A549 (cell line): ENCODE data around the gene TSPAN15. TPM values are rescaled to one million over a fixed set of nuclear protein-coding genes. Genes with fewer than 3 reads are reported as not detected.

Experiments
- ATAC-seq, 2 experiments: fragments of 200-7000 bp in 1 of 2; fragments of >200 bp in 1 of 2; cut with Nextera tagmentation in 1 of 2; cut with Tn5 transposase in 1 of 2; 3 replicates each; pipeline versions ENCODE4 v1.8.0 to v1.9.1; 2018 to 2020; ENCODE audit warnings: mild to moderate bottlenecking in 1 of 2, moderate library complexity in 1 of 2
- CTCF ChIA-PET: fragments of 300-600 bp; sonication (Branson Sonifier 250); formaldehyde crosslinking; extraction: SDS; loops from one replicate; lab custom pipeline; 2021; ENCODE audit warnings: antibody characterized with exemption, inconsistent platforms; lab: Yijun Ruan, JAX
- POLR2A ChIA-PET: fragments of 350-600 bp; formaldehyde crosslinking; extraction: SDS; loops from one replicate; lab custom pipeline; 2021; ENCODE audit warnings: antibody characterized with exemption, inconsistent platforms; lab: Yijun Ruan, JAX
- DNase-seq, 2 experiments: peaks; one replicate each; pipeline versions ENCODE4 v3.0.0 to v3.0.0-alpha.2; 2011 to 2016; ENCODE audit warnings: low read depth in 1 of 2, low spot score in 1 of 2
- FAIRE-seq: peaks from 2 replicates; lab custom pipeline; 2011; peaks lifted over from hg19 to GRCh38; lab: Jason Lieb, UNC
- H3K27ac ChIP-seq, 2 experiments: fragments of >200 bp; sonication (Bioruptor Twin); formaldehyde crosslinking; 3 replicates each; pipeline ENCODE4 v1.5.1; 2016 to 2017
- H3K4me1 ChIP-seq: fragments of >200 bp; sonication (Bioruptor Twin); formaldehyde crosslinking; 3 replicates; pipeline ENCODE4 v1.6.1; 2016
- H3K4me2 ChIP-seq: fragments of >200 bp; sonication (Bioruptor Twin); formaldehyde crosslinking; 3 replicates; pipeline ENCODE4 v1.6.1; 2016
- H3K4me3 ChIP-seq: fragments of >200 bp; sonication (Bioruptor Twin); formaldehyde crosslinking; 3 replicates; pipeline ENCODE4 v1.5.1; 2016
- H3K9me3 ChIP-seq: fragments of >200 bp; sonication (Bioruptor Twin); formaldehyde crosslinking; 3 replicates; pipeline ENCODE4 v1.6.1; 2016
- CBX2 ChIP-seq: fragments of 200-600 bp; sonication (generic); IDR thresholded peaks from 2 replicates; pipeline ENCODE4 v1.6.1; 2016; ENCODE audit warnings: low read depth, mild to moderate bottlenecking, borderline replicate concordance
- CBX8 ChIP-seq: fragments of 200-600 bp; sonication (generic); IDR thresholded peaks from 2 replicates; pipeline ENCODE4 v1.6.1; 2016
- CTCF ChIP-seq: fragments of >200 bp; sonication (Bioruptor Twin); formaldehyde crosslinking; IDR thresholded peaks from 3 replicates; pipeline ENCODE4 v1.5.1; 2016
- EHMT2 ChIP-seq: fragments of 200-600 bp; sonication (generic); IDR thresholded peaks from 2 replicates; pipeline ENCODE4 v1.6.1; 2016; ENCODE audit warnings: antibody characterized with exemption, low read depth, mild to moderate bottlenecking, moderate library complexity
- FOSL2 ChIP-seq, 2 experiments: fragments of 450-650 bp in 1 of 2; fragments of >200 bp in 1 of 2; sonication (Bioruptor Twin) in 1 of 2; formaldehyde crosslinking; IDR thresholded peaks; 2 replicates each; pipeline versions ENCODE4 v1.5.0 to v1.6.1; 2016 to 2020; ENCODE audit warnings: mild to moderate bottlenecking in 1 of 2, moderate library complexity in 1 of 2
- HDAC2 ChIP-seq: fragments of 200-600 bp; sonication (generic); IDR thresholded peaks from 2 replicates; pipeline ENCODE4 v1.6.1; 2016
- HOXB5 ChIP-seq: fragments of 250-450 bp; sonication (Bioruptor Pico); IDR thresholded peaks from 2 replicates; pipeline ENCODE4 v1.5.0; 2020; ENCODE audit warnings: mild to moderate bottlenecking, moderate library complexity
- JUNB ChIP-seq: fragments of >200 bp; sonication (Bioruptor Twin); formaldehyde crosslinking; IDR thresholded peaks from 2 replicates; pipeline ENCODE4 v1.6.1; 2016
- KDM1A ChIP-seq: fragments of 200-600 bp; sonication (generic); IDR thresholded peaks from 2 replicates; pipeline ENCODE4 v1.6.1; 2016; ENCODE audit warnings: low read depth, mild to moderate bottlenecking
- MAZ ChIP-seq: fragments of 150-350 bp; IDR thresholded peaks from 2 replicates; pipeline ENCODE4 v1.6.1; 2014; ENCODE audit warnings: antibody characterized with exemption, low read depth, low read length, borderline replicate concordance
- NPAS2 ChIP-seq: fragments of 250-450 bp; sonication (Bioruptor Pico); IDR thresholded peaks from 2 replicates; pipeline ENCODE4 v1.8.0; 2022; ENCODE audit warnings: mild to moderate bottlenecking, moderate library complexity, borderline replicate concordance
- PBX3 ChIP-seq: IDR thresholded peaks from 2 replicates; pipeline ENCODE4 v1.6.1; 2012
- TFCP2L1 ChIP-seq: fragments of 250-450 bp; sonication (Bioruptor Pico); IDR thresholded peaks from 2 replicates; pipeline ENCODE4 v1.5.0; 2021; ENCODE audit warnings: mild to moderate bottlenecking
- ZSCAN20 ChIP-seq: fragments of 250-450 bp; sonication (Bioruptor Pico); IDR thresholded peaks from 2 replicates; pipeline ENCODE4 v1.8.0; 2022; ENCODE audit warnings: mild to moderate bottlenecking, moderate library complexity
- WGBS: methylation state at CpG from one replicate; pipeline ENCODE4 v1.1.6; 2017; ENCODE audit errors: missing lambda C conversion rate; 5-methylcytosine and 5-hydroxymethylcytosine counted together
- polyA plus RNA-seq, 4 experiments: library from polyadenylated mRNA; depleted of rRNA in 3 of 4; stranded (reverse); fragments of >200 nt; fragmentation: RNase III in 1 of 4; extraction: RNeasy Plus Mini Kit Qiagen cat#74134 plus additional on column Dnase treatment in 1 of 4; gene quantifications; 2 replicates in 3 of 4; 3 replicates in 1 of 4; pipeline ENCODE4 v1.2.3, GENCODE V29; 2011 to 2017

The TSPAN15 gene
- polyA plus RNA-seq, 2 of the 4 experiments (the other 2 are of a cell fraction), result 49.3 to 89.6 TPM

- FAIRE-seq, result no peak
- TF ChIP-seq CTCF, result no peak
- no peak for TF ChIP-seq TFCP2L1 (CRISPR knock-in tag)
- no peak for TF ChIP-seq JUNB
- no peak for TF ChIP-seq ZSCAN20
- Histone ChIP-seq H3K4me3 (no peak overlapping the region), H3K9me3 (no peaks in the 10 kb centered on the region), H3K27ac (peak overlapping the region in 1 of 2 experiments; percentile 52; a peak in 2 of 6 replicates), H3K4me2 (no peak overlapping the region), H3K4me1 (peaks cover 69% of the 10 kb centered on the region)
- 90% methylated on average over 9 of the region's 12 CpGs for WGBS
- CTCF ChIA-PET, result interaction anchor here (0.9 to 1.4 kb wide), 5 partner anchors 9 to 47 kb away, joined by 3 to 4 read pairs (median 4); partner anchors contain the start of gene TSPAN15
- DNase-seq, result no peak
- POLR2A ChIA-PET, result interaction anchor here (1.0 kb wide), 1 partner anchor 13 kb away, joined by 3 read pairs; no protein-coding TSS in a partner anchor
- ATAC-seq, result no peak
Observed at GRCh38 chr10:69459893-69460575, 8.8 kb downstream of the TSPAN15 start.

GRCh38 chr10:69460576-69461242, 9.4 kb downstream of the TSPAN15 start:
- WGBS, result 94% methylated on average over 9 of the region's 9 CpGs
- H3K27ac ChIP-seq, result peak overlapping the region in 1 of 2 experiments; percentile 52; a peak in 2 of 6 replicates
- ChIA-PET POLR2A (no interaction called here), CTCF (interaction anchor here (1.1 to 1.4 kb wide), 4 partner anchors 9 to 42 kb away, joined by 4 read pairs; partner anchors contain the start of gene TSPAN15)
- no peak for ATAC-seq
- no peak for TF ChIP-seq MAZ
- TF ChIP-seq KDM1A, result no peak
- TF ChIP-seq CBX2, result no peak
- TF ChIP-seq CBX8, result no peak
- H3K4me3 ChIP-seq, result no peak overlapping the region
- no peak overlapping the region for H3K4me2 ChIP-seq
- H3K9me3 ChIP-seq, result no peaks in the 10 kb centered on the region
- no peak for FAIRE-seq
- DNase-seq, result no peak
- peaks cover 70% of the 10 kb centered on the region for H3K4me1 ChIP-seq

- FAIRE-seq (no peak), DNase-seq (no peak), ATAC-seq (no peak)
- H3K4me1 ChIP-seq, result peaks cover 70% of the 10 kb centered on the region
- POLR2A ChIA-PET, result no interaction called here
- H3K9me3 ChIP-seq, result no peaks in the 10 kb centered on the region
- CTCF ChIA-PET, result interaction anchor here (0.6 to 1.4 kb wide), 2 partner anchors 46 to 338 kb away, joined by 4 to 5 read pairs; no protein-coding TSS in a partner anchor
- 90% methylated on average over 4 of the region's 5 CpGs for WGBS
- H3K4me3 ChIP-seq, result no peak overlapping the region
- TF ChIP-seq PBX3, result no peak
- no peak for TF ChIP-seq HDAC2
- no peak for TF ChIP-seq NPAS2 (CRISPR knock-in tag)
- TF ChIP-seq TFCP2L1 (CRISPR knock-in tag), result no peak
- TF ChIP-seq EHMT2, result no peak
- TF ChIP-seq FOSL2 (IDR thresholded peaks at IDR 0.05), result no peak
- TF ChIP-seq FOSL2 (CRISPR knock-in tag; IDR thresholded peaks at IDR 0.05), result no peak
- no peak for TF ChIP-seq MAZ
- no peak for TF ChIP-seq HOXB5
- H3K27ac ChIP-seq, result peak overlapping the region in 1 of 2 experiments; percentile 52; a peak in 2 of 6 replicates
- no peak overlapping the region for H3K4me2 ChIP-seq
Observed at GRCh38 chr10:69461243-69462025, 10.2 kb downstream of the TSPAN15 start.
